C4-2B (cell line): ENCODE data around the gene TIFAB.

Experiments used
- CTCF ChIP-seq: fragments of 450-650 bp; conservative IDR thresholded peaks from 2 replicates; pipeline ENCODE4 v1.5.1; 2017; ENCODE audit warnings: mild to moderate bottlenecking
- ZFX ChIP-seq: fragments of 450-650 bp; IDR thresholded peaks from 2 replicates; pipeline ENCODE4 v1.6.1; 2017

GRCh38 chr5:135445306-135445985, 6.7 kb downstream of the TIFAB start:
- TF ChIP-seq CTCF (no peak), ZFX (no peak)
